CD4-positive, alpha-beta T cell (primary cell): ENCODE data around the gene STYXL2. TPM values are rescaled to one million over a fixed set of nuclear protein-coding genes. Genes with fewer than 3 reads are reported as not detected.

Experiments
- ATAC-seq: fragments of 200-7000 bp; cut with Tn5 transposase; one replicate; pipeline ENCODE4 v1.10.0; 2022; ENCODE audit warnings: mild to moderate bottlenecking; ENCODE audit not compliant: poor library complexity
- CTCF ChIA-PET: fragments of 350-600 bp; sonication (Branson Sonifier 250); formaldehyde crosslinking; loops from one replicate; lab custom pipeline; 2021; ENCODE audit warnings: antibody characterized with exemption, inconsistent platforms; lab: Charles Lee
- POLR2A ChIA-PET: fragments of 350-600 bp; sonication (Branson Sonifier 250); formaldehyde crosslinking; loops from one replicate; lab custom pipeline; 2021; ENCODE audit warnings: antibody characterized with exemption, inconsistent platforms; lab: Charles Lee
- DNase-seq, 14 experiments: peaks; one replicate each; pipeline ENCODE4 v3.0.0-alpha.2; 2013 to 2020; ENCODE audit warnings: mixed read lengths in 2 of 14
- H3K27ac ChIP-seq, 2 donors: one replicate each; pipeline versions ENCODE4 v1.5.1 to v1.7.0; 2013; ENCODE audit warnings: low read length in 2 of 2, low read depth in 1 of 2, mild to moderate bottlenecking in 1 of 2
- H3K27me3 ChIP-seq, 2 experiments: 1 replicate in 1 of 2; 2 replicates in 1 of 2; pipeline versions ENCODE4 v1.6.1 to v1.7.0; 2013; ENCODE audit warnings: low read length in 2 of 2, control low read depth in 1 of 2, mild to moderate bottlenecking in 1 of 2, moderate library complexity in 1 of 2; ENCODE audit not compliant: insufficient read depth in 2 of 2, control insufficient read depth in 1 of 2
- H3K36me3 ChIP-seq: one replicate; pipeline ENCODE4 v1.6.1; 2013; ENCODE audit warnings: low read length, control low read depth; ENCODE audit not compliant: insufficient read depth
- H3K4me1 ChIP-seq: one replicate; pipeline ENCODE4 v1.6.1; 2013; ENCODE audit warnings: low read length, control low read depth; ENCODE audit not compliant: insufficient read depth
- H3K4me3 ChIP-seq: one replicate; pipeline ENCODE4 v1.5.1; 2013; ENCODE audit warnings: mild to moderate bottlenecking, low read length, moderate library complexity
- H3K9me3 ChIP-seq, 2 experiments: 1 replicate in 1 of 2; 2 replicates in 1 of 2; pipeline versions ENCODE4 v1.6.1 to v1.7.0; 2013; ENCODE audit warnings: low read length in 2 of 2, mild to moderate bottlenecking in 2 of 2, control low read depth in 1 of 2, moderate library complexity in 1 of 2; ENCODE audit not compliant: control insufficient read depth in 1 of 2, insufficient read depth in 1 of 2
- H3K27ac Mint-ChIP-seq: one replicate; pipeline ENCODE4 v1.8.0; 2020; ENCODE audit warnings: mixed read lengths
- H3K27me3 Mint-ChIP-seq: one replicate; pipeline ENCODE4 v1.8.0; 2021; ENCODE audit warnings: mixed read lengths
- H3K36me3 Mint-ChIP-seq: one replicate; pipeline ENCODE4 v1.8.0; 2021; ENCODE audit warnings: low read depth, mixed read lengths
- H3K4me1 Mint-ChIP-seq: one replicate; pipeline ENCODE4 v1.8.0; 2021; ENCODE audit warnings: low read depth, mixed read lengths
- H3K4me3 Mint-ChIP-seq: one replicate; pipeline ENCODE4 v1.8.0; 2020; ENCODE audit warnings: mild to moderate bottlenecking, mixed read lengths
- H3K9me3 Mint-ChIP-seq: one replicate; pipeline ENCODE4 v1.8.0; 2020; ENCODE audit warnings: mixed read lengths
- intact Hi-C, 2 experiments: fragments of 100-400 bp; cut with DNase I in 1 of 2; cut with micrococcal nuclease in 1 of 2; formaldehyde crosslinking; loops; one replicate each; pipeline versions ENCODE4 v1.15.1 to v1.9.0; 2023 to 2025; cut with DNase I, micrococcal nuclease
- total RNA-seq, 174 experiments: library from RNA in 2 of 174; stranded (reverse) in 2 of 174; gene quantifications; one replicate each; pipeline ENCODE4 v1.2.3 and lab custom pipeline; 2021 to 2026
- TF ChIP-seq, protein P1 (sequence below): fragments of 200-600 bp; IDR thresholded peaks from one replicate; pipeline ENCODE4 v1.8.0; 2022; ENCODE audit warnings: antibody characterized with exemption, mild to moderate bottlenecking

STYXL2 gene
- total RNA-seq, 2 experiments from 2014 or later: not detected

- ChIA-PET POLR2A (no interaction called here), CTCF (interaction anchor here (1.3 kb wide), 1 partner anchor 217 kb away, joined by 4 read pairs; no protein-coding TSS in a partner anchor)
- Histone ChIP-seq H3K36me3 (no peaks in the 10 kb centered on the region), H3K4me3 (no peak overlapping the region), H3K27me3 (peaks cover 3 to 6% of the 10 kb centered on the region in 2 experiments), H3K4me1 (no peaks in the 10 kb centered on the region), H3K27ac (no peak overlapping the region), H3K9me3 (peaks cover 0 to 4% of the 10 kb centered on the region in 2 experiments)
- Mint-ChIP-seq H3K4me1 (no peaks in the 10 kb centered on the region), H3K27ac (no peak overlapping the region), H3K4me3 (no peak overlapping the region), H3K9me3 (no peaks in the 10 kb centered on the region), H3K36me3 (no peaks in the 10 kb centered on the region), H3K27me3 (peaks cover 12% of the 10 kb centered on the region)
- TF ChIP-seq, protein P1, sequence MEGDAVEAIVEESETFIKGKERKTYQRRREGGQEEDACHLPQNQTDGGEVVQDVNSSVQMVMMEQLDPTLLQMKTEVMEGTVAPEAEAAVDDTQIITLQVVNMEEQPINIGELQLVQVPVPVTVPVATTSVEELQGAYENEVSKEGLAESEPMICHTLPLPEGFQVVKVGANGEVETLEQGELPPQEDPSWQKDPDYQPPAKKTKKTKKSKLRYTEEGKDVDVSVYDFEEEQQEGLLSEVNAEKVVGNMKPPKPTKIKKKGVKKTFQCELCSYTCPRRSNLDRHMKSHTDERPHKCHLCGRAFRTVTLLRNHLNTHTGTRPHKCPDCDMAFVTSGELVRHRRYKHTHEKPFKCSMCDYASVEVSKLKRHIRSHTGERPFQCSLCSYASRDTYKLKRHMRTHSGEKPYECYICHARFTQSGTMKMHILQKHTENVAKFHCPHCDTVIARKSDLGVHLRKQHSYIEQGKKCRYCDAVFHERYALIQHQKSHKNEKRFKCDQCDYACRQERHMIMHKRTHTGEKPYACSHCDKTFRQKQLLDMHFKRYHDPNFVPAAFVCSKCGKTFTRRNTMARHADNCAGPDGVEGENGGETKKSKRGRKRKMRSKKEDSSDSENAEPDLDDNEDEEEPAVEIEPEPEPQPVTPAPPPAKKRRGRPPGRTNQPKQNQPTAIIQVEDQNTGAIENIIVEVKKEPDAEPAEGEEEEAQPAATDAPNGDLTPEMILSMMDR: no peak
- intact Hi-C loops: loop anchor here in 1 of 2 experiments (2.0 kb wide), 1 partner anchor 219 kb away; no protein-coding TSS in a partner anchor
- DNase-seq (no peak), ATAC-seq (no peak)
Observed at GRCh38 chr1:167127661-167128060, 33.8 kb downstream of the STYXL2 start.

GRCh38 chr1:167128261-167129227, 34.7 kb downstream of the STYXL2 start:
- CTCF ChIA-PET: interaction anchor here (1.3 kb wide), 1 partner anchor 218 kb away, joined by 4 read pairs; no protein-coding TSS in a partner anchor
- Mint-ChIP-seq H3K4me3 (no peak overlapping the region), H3K27me3 (peaks cover 12% of the 10 kb centered on the region), H3K9me3 (no peaks in the 10 kb centered on the region), H3K27ac (no peak overlapping the region), H3K36me3 (no peaks in the 10 kb centered on the region), H3K4me1 (no peaks in the 10 kb centered on the region)
- peaks cover 3 to 6% of the 10 kb centered on the region in 2 experiments for H3K27me3 ChIP-seq
- no peak overlapping the region for H3K4me3 ChIP-seq
- no peaks in the 10 kb centered on the region for H3K4me1 ChIP-seq
- DNase-seq: peak in 3 of 14 experiments; percentile 11 to 31 (median 30)
- POLR2A ChIA-PET: interaction anchor here (0.5 to 0.6 kb wide), 2 partner anchors 92 to 223 kb away, joined by 3 to 4 read pairs; partner anchors contain the start of gene POU2F1
- TF ChIP-seq, protein P1: peak; percentile 20
- peak; percentile 37 for ATAC-seq
- no peaks in the 10 kb centered on the region for H3K36me3 ChIP-seq
- H3K9me3 ChIP-seq: peaks cover 0 to 4% of the 10 kb centered on the region in 2 experiments
- H3K27ac ChIP-seq: no peak overlapping the region
- intact Hi-C loops: loop anchor here (1.0 to 2.0 kb wide), 2 partner anchors 62 to 220 kb away; no protein-coding TSS in a partner anchor

- ATAC-seq (no peak), DNase-seq (no peak)
- Mint-ChIP-seq H3K27ac (no peak overlapping the region), H3K9me3 (no peaks in the 10 kb centered on the region), H3K36me3 (no peaks in the 10 kb centered on the region), H3K4me1 (no peaks in the 10 kb centered on the region), H3K4me3 (no peak overlapping the region), H3K27me3 (peaks cover 5% of the 10 kb centered on the region)
- POLR2A ChIA-PET: no interaction called here
- intact Hi-C loops: no loop called here
- no peaks in the 10 kb centered on the region for H3K4me1 ChIP-seq
- TF ChIP-seq, protein P1: no peak
- peaks cover 0 to 2% of the 10 kb centered on the region in 2 experiments for H3K9me3 ChIP-seq
- CTCF ChIA-PET: no interaction called here
- no peak overlapping the region for H3K4me3 ChIP-seq
- peaks cover 3 to 8% of the 10 kb centered on the region in 2 experiments for H3K27me3 ChIP-seq
- no peak overlapping the region for H3K27ac ChIP-seq
- no peaks in the 10 kb centered on the region for H3K36me3 ChIP-seq
Observed at GRCh38 chr1:167130829-167131510, 37.1 kb downstream of the STYXL2 start.
